OCI-LY3 (cell line): ENCODE measurements around the gene CEMIP.

ENCODE experiments used
- CTCF ChIP-seq: fragments of 200-600, 300-600 bp; sonication (generic); IDR thresholded peaks from 2 replicates; pipeline ENCODE4 v1.5.1; 2014; ENCODE audit warnings: antibody characterized with exemption, low read length, low read depth
- EZH2phosphoT487 ChIP-seq: fragments of 200-600 bp; shearing (Covaris generic); IDR thresholded peaks from 2 replicates; pipeline ENCODE4 v1.6.1; 2018; ENCODE audit warnings: antibody characterized with exemption, mixed run types, low read depth

- TF ChIP-seq CTCF (no peak), EZH2phosphoT487 (no peak)
Observed at GRCh38 chr15:80831192-80831591, 52.0 kb downstream of the CEMIP start.
